HG03280 (cell line): Measurements from ENCODE around the gene AP3B2.
"Not testable (repeated sequence)": the region's sequence is repeated elsewhere in the genome, so short reads cannot be mapped to it uniquely, and the experiment has no call there.

Experiments
- ATAC-seq: cut with Tn5 transposase; IDR thresholded peaks from one replicate; pipeline ENCODE4 v1.9.1; 2021; ENCODE audit warnings: mild to moderate bottlenecking, moderate library complexity; ENCODE audit not compliant: unreplicated experiment

AP3B2 gene, protein sequence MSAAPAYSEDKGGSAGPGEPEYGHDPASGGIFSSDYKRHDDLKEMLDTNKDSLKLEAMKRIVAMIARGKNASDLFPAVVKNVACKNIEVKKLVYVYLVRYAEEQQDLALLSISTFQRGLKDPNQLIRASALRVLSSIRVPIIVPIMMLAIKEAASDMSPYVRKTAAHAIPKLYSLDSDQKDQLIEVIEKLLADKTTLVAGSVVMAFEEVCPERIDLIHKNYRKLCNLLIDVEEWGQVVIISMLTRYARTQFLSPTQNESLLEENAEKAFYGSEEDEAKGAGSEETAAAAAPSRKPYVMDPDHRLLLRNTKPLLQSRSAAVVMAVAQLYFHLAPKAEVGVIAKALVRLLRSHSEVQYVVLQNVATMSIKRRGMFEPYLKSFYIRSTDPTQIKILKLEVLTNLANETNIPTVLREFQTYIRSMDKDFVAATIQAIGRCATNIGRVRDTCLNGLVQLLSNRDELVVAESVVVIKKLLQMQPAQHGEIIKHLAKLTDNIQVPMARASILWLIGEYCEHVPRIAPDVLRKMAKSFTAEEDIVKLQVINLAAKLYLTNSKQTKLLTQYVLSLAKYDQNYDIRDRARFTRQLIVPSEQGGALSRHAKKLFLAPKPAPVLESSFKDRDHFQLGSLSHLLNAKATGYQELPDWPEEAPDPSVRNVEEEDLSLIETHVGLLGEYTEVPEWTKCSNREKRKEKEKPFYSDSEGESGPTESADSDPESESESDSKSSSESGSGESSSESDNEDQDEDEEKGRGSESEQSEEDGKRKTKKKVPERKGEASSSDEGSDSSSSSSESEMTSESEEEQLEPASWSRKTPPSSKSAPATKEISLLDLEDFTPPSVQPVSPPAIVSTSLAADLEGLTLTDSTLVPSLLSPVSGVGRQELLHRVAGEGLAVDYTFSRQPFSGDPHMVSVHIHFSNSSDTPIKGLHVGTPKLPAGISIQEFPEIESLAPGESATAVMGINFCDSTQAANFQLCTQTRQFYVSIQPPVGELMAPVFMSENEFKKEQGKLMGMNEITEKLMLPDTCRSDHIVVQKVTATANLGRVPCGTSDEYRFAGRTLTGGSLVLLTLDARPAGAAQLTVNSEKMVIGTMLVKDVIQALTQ

GRCh38 chr15:82709421-82710207, at the start of gene AP3B2:
Gene AP3B2, minus strand, starts transcription at chr15:82709875. Its CDS starts 169 bp downstream, at chr15:82709706.
- peak; percentile 92 for ATAC-seq

DNA sequence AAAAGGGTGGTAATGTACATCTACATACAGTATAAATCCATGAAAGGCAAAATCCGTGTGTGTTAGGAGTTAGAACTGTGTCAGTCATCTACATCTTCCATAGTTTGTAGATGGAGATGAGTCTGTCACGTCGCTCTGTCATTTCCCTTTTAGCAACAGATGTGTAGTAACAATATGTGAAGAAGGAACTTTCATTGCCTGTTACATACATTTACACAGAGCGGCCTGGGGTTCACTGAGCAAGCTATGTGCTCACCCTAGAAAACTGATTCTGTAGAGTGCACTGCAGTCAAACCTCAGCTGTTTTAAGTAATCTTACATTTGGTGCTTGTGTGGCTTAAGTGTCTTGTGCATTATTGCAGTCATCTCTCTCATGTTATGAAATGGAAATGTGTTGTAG, 41.6 kb upstream of the AP3B2 start:
- no peak for ATAC-seq

DNA sequence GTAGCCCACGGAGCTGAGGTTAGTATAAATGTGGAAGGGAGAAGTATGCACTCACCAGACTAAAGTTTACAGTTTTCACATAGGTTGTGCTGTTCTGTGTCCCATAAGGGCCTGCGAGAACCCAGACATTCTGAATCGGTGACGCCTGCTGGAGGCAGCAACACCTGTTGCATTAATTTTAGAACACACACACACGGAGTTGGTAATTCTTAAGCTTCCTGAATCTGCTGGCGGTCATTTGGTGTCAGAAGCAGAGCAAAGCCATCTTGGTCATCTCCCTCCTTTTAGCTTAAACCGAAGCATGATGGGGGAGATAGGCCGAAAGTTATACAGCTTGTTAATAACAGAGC, 41.1 kb upstream of the AP3B2 start:
- peak; percentile 37 for ATAC-seq

- peak; percentile 87 for ATAC-seq
These were observed 40.5 kb upstream of the AP3B2 start for GRCh38 chr15:82749951-82750830.

DNA sequence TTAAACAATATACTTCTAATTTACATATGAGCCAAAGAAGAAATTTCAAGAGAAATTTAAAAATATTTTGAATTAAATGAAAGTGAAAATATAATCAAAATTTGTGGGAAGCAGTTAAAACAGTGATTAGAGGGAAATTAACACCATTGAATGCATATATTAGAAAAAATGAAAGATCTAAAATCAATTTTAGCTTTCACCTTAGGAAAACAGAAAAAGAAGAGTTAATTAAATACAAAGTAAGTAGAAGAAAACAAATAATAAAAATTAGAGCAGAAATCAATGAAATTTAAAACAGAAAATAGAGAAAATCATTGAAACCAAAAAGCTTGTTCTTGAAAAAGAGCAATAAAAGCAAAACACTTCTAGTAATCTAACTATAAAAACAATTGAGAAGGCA, 38.6 kb upstream of the AP3B2 start:
- no peak for ATAC-seq

DNA sequence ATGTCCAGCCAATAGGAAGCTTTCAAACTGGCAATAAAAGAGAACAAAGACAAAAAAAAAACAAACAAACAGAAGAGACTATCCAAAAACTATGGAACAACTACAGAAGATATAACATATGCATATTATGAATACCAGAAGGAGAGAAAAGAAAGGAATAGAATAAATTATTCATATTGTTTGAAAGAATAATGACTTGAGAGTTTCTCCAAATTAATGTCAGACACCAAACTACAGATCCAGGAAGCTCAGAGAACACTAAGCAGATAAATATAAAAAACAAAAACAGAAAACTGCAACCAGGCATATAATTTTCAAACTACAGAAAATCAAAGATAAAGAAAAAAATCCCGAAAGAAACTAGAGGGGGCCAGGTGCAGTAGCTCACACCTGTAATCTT, 34.1 kb upstream of the AP3B2 start:
- ATAC-seq: no peak

- ATAC-seq: no peak
These were observed 32.5 kb upstream of the AP3B2 start for GRCh38 chr15:82742134-82742533.

DNA sequence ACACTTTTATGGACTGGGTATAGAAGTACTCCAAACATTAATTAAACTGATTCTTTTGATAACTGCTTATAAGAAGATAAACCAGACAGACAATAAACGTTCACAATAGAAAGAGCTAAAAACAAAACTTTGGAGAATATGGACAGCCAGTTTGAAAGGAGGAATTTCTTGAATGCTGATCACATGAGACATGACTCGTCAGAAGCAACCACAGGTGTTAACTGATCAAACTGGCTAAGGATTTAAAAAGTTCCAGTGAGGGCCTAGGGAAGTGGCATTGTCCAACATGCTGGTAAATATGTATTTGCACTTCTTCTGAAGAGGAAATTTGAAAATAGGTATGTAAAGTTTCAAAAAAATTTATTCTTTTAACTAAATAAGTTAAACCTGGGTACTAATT, 29.4 kb upstream of the AP3B2 start:
- ATAC-seq: no peak

GRCh38 chr15:82737975-82738374, 28.3 kb upstream of the AP3B2 start:
- no peak for ATAC-seq

- ATAC-seq: no peak
These were observed 21.9 kb upstream of the AP3B2 start for GRCh38 chr15:82731527-82731926.

GRCh38 chr15:82730022-82730530, 20.4 kb upstream of the AP3B2 start:
- ATAC-seq: no peak

DNA sequence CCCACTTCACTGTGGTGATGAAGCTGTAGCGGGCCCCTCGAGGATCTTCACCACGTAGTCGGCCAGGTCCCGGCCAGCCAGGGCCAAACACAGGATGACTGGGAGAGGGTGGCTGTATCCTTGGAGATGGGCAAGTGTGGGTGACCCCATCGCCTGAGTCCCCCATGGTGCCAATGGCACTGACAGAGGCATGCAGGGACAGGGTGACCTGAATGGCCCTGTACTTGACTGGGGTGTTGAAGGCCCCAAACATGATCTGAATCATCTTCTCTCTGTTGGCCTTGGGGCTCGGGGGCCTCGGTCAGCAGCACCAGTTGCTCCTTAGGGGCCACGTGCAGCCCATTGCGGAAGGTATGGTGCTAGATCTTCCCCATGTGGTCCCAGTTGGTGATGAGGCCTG, 17.1 kb upstream of the AP3B2 start:
- no peak for ATAC-seq

DNA sequence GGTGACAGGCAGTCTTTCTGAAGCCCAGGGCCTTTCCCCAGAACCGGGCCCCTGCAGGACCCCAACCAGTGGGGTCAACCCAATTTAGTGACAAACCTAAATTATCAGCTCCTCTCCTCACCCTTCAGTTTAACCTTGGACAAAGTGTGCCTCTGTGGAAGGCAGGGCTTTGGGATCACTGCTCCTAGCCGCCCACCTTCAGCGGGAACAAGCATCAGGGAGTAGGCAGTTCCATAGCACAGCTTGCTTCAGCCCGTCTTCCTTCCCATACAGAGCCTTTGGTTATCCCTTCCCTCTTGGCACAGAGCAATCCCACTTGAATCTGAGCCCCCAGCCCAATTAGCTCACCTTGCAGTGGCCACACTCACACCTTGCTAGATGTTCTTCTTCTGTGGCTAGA, 5.3 kb upstream of the AP3B2 start:
- no peak for ATAC-seq

GRCh38 chr15:82714016-82714415, 4.3 kb upstream of the AP3B2 start:
- ATAC-seq: no peak

GRCh38 chr15:82712036-82712435, 2.4 kb upstream of the AP3B2 start:
- ATAC-seq: no peak

DNA sequence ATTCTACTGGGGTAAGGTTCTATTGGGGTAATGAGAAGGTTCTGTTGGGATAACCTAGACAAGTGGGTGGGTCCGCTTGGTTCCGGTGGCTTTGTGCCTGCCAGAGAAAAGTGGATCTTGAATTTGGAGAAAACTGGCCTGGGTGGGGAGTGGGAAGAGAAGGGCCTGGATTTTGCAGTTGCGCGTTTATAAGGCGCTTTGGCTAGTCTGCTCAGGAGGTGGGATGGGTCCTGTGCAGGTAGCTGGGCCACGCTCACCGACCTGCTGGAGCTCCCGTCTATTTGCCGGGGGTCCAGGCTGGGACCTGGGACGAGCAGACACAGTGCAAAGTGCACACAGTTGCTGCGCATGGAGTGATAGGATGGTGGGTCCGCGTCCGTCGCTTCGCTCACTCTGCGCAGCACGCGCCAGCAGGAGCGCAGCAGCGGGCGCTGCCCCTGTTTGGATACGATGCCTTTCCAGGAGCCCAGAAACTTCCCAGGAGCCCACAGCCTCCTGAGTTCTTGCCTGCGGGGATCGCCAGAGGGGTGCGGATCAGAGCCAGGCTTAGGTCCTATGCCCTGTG, 1.3 kb upstream of the AP3B2 start:
- no peak for ATAC-seq

DNA sequence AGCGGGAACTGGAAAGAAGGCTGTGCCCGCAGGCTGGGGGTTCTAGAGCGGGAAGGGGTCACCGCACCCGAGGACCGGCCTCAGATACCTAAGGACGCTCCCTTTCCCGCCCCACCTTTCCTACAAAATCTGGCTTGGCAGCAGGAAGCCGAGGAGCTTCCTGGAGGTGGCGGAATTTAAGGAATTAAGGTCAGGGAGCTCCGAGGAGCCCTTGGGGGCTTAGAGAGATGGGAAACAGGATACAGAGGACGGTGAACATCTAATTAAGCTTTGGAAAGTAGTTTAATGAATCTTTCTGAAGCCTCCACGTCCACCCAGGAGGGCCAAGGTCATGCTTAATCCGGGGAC, 507 bp upstream of the AP3B2 start:
- ATAC-seq: no peak

DNA sequence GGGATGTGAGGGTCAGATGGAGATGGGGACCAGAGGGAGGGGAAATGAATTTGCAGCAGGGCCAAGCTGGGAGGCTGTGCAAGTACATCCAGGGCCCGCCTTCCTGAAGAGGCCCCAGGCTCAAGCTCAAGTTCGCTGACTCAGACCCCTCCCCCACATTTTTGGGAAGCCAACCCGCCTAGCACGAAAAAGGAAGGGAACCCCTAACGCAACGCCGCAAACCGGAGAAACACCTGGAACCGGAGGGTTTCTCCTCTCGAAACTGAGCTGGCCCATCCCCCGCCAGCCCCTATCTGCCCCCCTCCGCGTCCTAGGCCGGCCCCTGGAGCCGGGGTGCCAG, 624 bp downstream of the AP3B2 start:
- no peak for ATAC-seq

DNA sequence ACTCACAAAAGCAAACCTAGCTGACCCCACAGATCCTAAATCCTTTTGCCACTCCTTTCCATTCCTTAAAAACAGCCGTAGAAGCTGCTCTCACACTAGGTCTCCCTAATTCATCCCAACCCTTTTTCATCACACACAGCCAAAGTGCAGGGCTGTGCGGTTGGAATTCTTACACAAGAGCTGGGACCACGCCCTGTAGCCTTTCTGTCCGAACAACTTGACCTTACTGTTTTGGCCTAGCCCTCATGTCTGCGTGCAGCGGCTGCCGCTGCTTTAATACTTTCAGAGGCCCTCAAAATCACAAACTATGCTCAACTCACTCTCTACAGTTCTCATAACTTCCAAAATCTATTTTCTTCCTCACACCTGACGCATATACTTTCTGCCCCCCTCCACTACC, 3.8 kb downstream of the AP3B2 start:
- not testable (repeated sequence) for ATAC-seq

DNA sequence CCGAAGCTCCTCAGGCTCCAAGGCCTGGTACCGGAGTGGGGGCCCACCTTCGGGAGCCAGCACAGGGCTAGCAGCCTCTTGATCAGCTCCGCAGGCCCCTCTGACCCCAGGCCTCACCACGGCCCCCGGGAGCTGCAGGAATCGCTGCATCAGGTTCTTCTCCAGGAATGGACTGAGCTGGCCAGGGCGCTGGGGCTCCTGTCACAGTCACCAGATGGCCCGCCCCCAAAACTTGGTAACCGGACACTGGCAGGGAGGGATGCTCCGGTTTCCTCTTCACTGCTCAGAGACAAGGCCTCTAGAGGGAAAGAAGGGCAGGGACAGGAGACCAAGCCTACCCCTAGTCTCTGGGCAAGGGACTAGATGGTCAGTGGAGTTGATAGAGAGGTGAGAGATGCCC, 9.9 kb downstream of the AP3B2 start:
- ATAC-seq: no peak
